Sigmoid colon (tissue), 3 donors: ENCODE data around the gene ARMC12.

Experiments
- POLR2A ChIP-seq, 2 donors: fragments of 450-650 bp; IDR thresholded peaks; one replicate each; pipeline ENCODE4 v1.6.1; 2016; ENCODE audit warnings: antibody characterized with exemption in 2 of 2, mild to moderate bottlenecking in 2 of 2, moderate library complexity in 2 of 2
- TF ChIP-seq, protein P1 (sequence below), 4 experiments: fragments of 450-650 bp in 3 of 4; fragments of 200-600 bp in 1 of 4; IDR thresholded peaks; one replicate each; pipeline ENCODE4 v1.5.1; 2016 to 2019; ENCODE audit warnings: antibody characterized with exemption in 4 of 4, mild to moderate bottlenecking in 3 of 4, moderate library complexity in 2 of 4

DNA sequence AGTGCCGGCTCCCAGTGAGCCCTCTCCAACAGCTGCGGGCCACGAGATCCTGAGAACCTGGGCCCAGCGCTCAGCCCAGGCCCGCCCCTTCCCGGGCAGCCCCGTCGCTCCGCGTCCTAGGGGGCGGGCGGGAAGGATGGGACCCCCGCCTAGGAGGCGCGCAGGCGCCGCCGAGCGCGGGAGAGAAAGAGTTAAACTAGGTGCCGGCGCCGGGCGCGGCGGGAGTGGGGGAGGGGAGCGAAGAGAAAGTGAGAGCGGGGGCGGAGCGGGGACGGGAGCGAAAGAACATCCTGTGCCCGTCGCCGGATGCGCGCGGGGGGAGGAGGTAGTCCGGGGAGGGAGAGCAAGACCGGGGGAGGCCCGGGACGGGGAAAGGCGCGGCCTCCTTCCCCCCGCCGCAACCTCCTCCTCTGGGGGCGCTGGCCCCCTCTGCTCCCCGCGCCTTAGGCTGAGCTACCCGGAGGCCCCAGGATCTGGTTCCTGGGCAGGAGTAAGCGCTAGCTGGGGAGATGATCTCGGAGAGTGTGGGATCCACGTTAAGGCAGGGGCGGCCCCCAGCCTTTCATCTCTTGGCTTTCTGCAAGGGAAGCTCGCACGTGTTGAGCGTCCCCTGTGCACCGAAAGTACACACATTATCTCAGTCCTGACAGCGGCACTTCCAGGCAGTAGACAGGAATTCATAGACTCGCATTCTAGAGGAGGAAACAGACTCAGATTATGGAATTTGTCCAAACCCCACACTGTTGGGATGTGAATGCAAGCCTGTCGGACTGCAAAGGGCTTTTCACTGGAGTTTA, 4.9 kb upstream of the ARMC12 start:
- TF ChIP-seq, protein P1, sequence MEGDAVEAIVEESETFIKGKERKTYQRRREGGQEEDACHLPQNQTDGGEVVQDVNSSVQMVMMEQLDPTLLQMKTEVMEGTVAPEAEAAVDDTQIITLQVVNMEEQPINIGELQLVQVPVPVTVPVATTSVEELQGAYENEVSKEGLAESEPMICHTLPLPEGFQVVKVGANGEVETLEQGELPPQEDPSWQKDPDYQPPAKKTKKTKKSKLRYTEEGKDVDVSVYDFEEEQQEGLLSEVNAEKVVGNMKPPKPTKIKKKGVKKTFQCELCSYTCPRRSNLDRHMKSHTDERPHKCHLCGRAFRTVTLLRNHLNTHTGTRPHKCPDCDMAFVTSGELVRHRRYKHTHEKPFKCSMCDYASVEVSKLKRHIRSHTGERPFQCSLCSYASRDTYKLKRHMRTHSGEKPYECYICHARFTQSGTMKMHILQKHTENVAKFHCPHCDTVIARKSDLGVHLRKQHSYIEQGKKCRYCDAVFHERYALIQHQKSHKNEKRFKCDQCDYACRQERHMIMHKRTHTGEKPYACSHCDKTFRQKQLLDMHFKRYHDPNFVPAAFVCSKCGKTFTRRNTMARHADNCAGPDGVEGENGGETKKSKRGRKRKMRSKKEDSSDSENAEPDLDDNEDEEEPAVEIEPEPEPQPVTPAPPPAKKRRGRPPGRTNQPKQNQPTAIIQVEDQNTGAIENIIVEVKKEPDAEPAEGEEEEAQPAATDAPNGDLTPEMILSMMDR (IDR thresholded peaks at IDR 0.05) = no peak
- peak in 1 of 2 donors; percentile 51 for TF ChIP-seq POLR2A (IDR thresholded peaks at IDR 0.05)
